ENCODE data around the gene TMEM225B. TPM values are rescaled to one million over a fixed set of nuclear protein-coding genes. Genes with fewer than 3 reads are reported as not detected.

The TMEM225B gene
- total RNA-seq, 2 experiments from 2014 or later: 1.0 TPM

- peak overlapping the region; percentile 66 to 67 for H3K27ac ChIP-seq (ENCODE audit: low read depth in 1 of 2, low read length in 2 of 2)
- peak overlapping the region; percentile 85 for H3K4me3 Mint-ChIP-seq
- no peaks in the 10 kb centered on the region for H3K9me3 ChIP-seq (ENCODE audit: control insufficient read depth in 1 of 2, insufficient read depth in 1 of 2, low read length in 2 of 2)
- H3K27me3 Mint-ChIP-seq: no peaks in the 10 kb centered on the region
- ATAC-seq (ENCODE audit: poor library complexity): peak; percentile 96
- ChIA-PET CTCF (interaction anchor here (0.8 to 1.0 kb wide), 2 partner anchors 16 to 289 kb away, joined by 3 read pairs; no protein-coding TSS in a partner anchor), POLR2A (interaction anchor here (0.6 to 3.1 kb wide), 17 partner anchors 8 to 804 kb away, joined by 3 to 44 read pairs (median 5); partner anchors contain the start of genes BUD31, FAM200A, MEPCE and TRIM4)
- DNase-seq: peak; percentile 48 to 91 (median 63)
- peaks cover 85% of the 10 kb centered on the region for H3K36me3 ChIP-seq (ENCODE audit: insufficient read depth, low read length)
- H3K27ac Mint-ChIP-seq: peak overlapping the region; percentile 92
- no peaks in the 10 kb centered on the region for H3K27me3 ChIP-seq (ENCODE audit: control insufficient read depth in 1 of 2, insufficient read depth in 2 of 2, low read length in 2 of 2)
- H3K4me3 ChIP-seq (ENCODE audit: low read length): peak overlapping the region; percentile 46
- intact Hi-C loops (cut with DNase I, micrococcal nuclease): loop anchor here in 1 of 2 experiments (10.0 kb wide), 1 partner anchor 480 kb away; the partner anchor contains the start of gene SMURF1
- H3K36me3 Mint-ChIP-seq (ENCODE audit: low read depth): peaks cover 93% of the 10 kb centered on the region
- H3K9me3 Mint-ChIP-seq: no peaks in the 10 kb centered on the region
- no peak for TF ChIP-seq CTCF (IDR thresholded peaks at IDR 0.05)
- peaks cover 39% of the 10 kb centered on the region for H3K4me1 ChIP-seq (ENCODE audit: insufficient read depth, low read length)
- peaks cover 49% of the 10 kb centered on the region for H3K4me1 Mint-ChIP-seq (ENCODE audit: low read depth)
Observed at GRCh38 chr7:99624484-99624883, 26.4 kb downstream of the TMEM225B start.

- H3K4me1 Mint-ChIP-seq (ENCODE audit: low read depth): peaks cover 46% of the 10 kb centered on the region
- Histone ChIP-seq H3K4me3 (ENCODE audit: low read length) (no peak overlapping the region), H3K9me3 (ENCODE audit: control insufficient read depth in 1 of 2, insufficient read depth in 1 of 2, low read length in 2 of 2) (no peaks in the 10 kb centered on the region), H3K4me1 (ENCODE audit: insufficient read depth, low read length) (peaks cover 39% of the 10 kb centered on the region), H3K27ac (ENCODE audit: low read depth in 1 of 2, low read length in 2 of 2) (no peak overlapping the region), H3K27me3 (ENCODE audit: control insufficient read depth in 1 of 2, insufficient read depth in 2 of 2, low read length in 2 of 2) (no peaks in the 10 kb centered on the region), H3K36me3 (ENCODE audit: insufficient read depth, low read length) (peaks cover 85% of the 10 kb centered on the region)
- H3K27ac Mint-ChIP-seq: peak overlapping the region; percentile 92
- CTCF ChIA-PET: no interaction called here
- H3K27me3 Mint-ChIP-seq: no peaks in the 10 kb centered on the region
- intact Hi-C loops (cut with DNase I, micrococcal nuclease): loop anchor here in 1 of 2 experiments (10.0 kb wide), 1 partner anchor 481 kb away; the partner anchor contains the start of gene SMURF1
- peak overlapping the region; percentile 73 for H3K4me3 Mint-ChIP-seq
- no peak for TF ChIP-seq CTCF (IDR thresholded peaks at IDR 0.05)
- POLR2A ChIA-PET: interaction anchor here (1.9 to 3.1 kb wide), 3 partner anchors 8 to 67 kb away, joined by 5 to 44 read pairs (median 21); partner anchors contain the start of genes ZNF655 and ZSCAN25
- no peak for DNase-seq
- H3K9me3 Mint-ChIP-seq: no peaks in the 10 kb centered on the region
- H3K36me3 Mint-ChIP-seq (ENCODE audit: low read depth): peaks cover 96% of the 10 kb centered on the region
- no peak for ATAC-seq (ENCODE audit: poor library complexity)
Observed at GRCh38 chr7:99625321-99625720, 27.3 kb downstream of the TMEM225B start.

- intact Hi-C loops (cut with DNase I, micrococcal nuclease): loop anchor here in 1 of 2 experiments (10.0 kb wide), 1 partner anchor 481 kb away; the partner anchor contains the start of gene SMURF1
- Mint-ChIP-seq H3K27ac (peak overlapping the region; percentile 92), H3K27me3 (no peaks in the 10 kb centered on the region), H3K9me3 (no peaks in the 10 kb centered on the region), H3K4me3 (no peak overlapping the region), H3K4me1 (ENCODE audit: low read depth) (peaks cover 49% of the 10 kb centered on the region), H3K36me3 (ENCODE audit: low read depth) (peaks cover 96% of the 10 kb centered on the region)
- TF ChIP-seq CTCF (IDR thresholded peaks at IDR 0.05): no peak
- Histone ChIP-seq H3K4me1 (ENCODE audit: insufficient read depth, low read length) (peaks cover 39% of the 10 kb centered on the region), H3K4me3 (ENCODE audit: low read length) (no peak overlapping the region), H3K27ac (ENCODE audit: low read depth in 1 of 2, low read length in 2 of 2) (no peak overlapping the region), H3K27me3 (ENCODE audit: control insufficient read depth in 1 of 2, insufficient read depth in 2 of 2, low read length in 2 of 2) (no peaks in the 10 kb centered on the region), H3K36me3 (ENCODE audit: insufficient read depth, low read length) (peaks cover 86% of the 10 kb centered on the region), H3K9me3 (ENCODE audit: control insufficient read depth in 1 of 2, insufficient read depth in 1 of 2, low read length in 2 of 2) (no peaks in the 10 kb centered on the region)
- ChIA-PET CTCF (no interaction called here), POLR2A (interaction anchor here (1.9 to 3.1 kb wide), 3 partner anchors 7 to 68 kb away, joined by 5 to 44 read pairs (median 21); partner anchors contain the start of genes ZNF655 and ZSCAN25)
- ATAC-seq (ENCODE audit: poor library complexity) (no peak), DNase-seq (no peak)
Observed at GRCh38 chr7:99625961-99626360, 27.9 kb downstream of the TMEM225B start.
